Psoas muscle (tissue), 8 donors: ENCODE results near the gene CDHR2. TPM values are rescaled to one million over a fixed set of nuclear protein-coding genes. Genes with fewer than 3 reads are reported as not detected.
A peak's percentile ranks its signal among the peaks of the same experiment; 100 is the strongest.
"Not testable (repeated sequence)": the region's sequence is repeated elsewhere in the genome, so short reads cannot be mapped to it uniquely, and the experiment has no call there.

Experiments used
- ATAC-seq, 4 donors: fragments of 200-7000 bp; cut with Tn5 transposase; one replicate each; pipeline ENCODE4 v1.9.1; 2020; ENCODE audit warnings: moderate library complexity in 3 of 4, mild to moderate bottlenecking in 2 of 4
- DNase-seq, 2 donors: peaks; one replicate each; pipeline ENCODE4 v3.0.0-alpha.2; 2020
- H3K27ac ChIP-seq: fragments of 200-600 bp; one replicate; pipeline ENCODE4 v1.8.0; 2022
- H3K27me3 ChIP-seq, 3 donors: fragments of 200-600 bp in 1 of 3; one replicate each; pipeline versions ENCODE4 v1.6.1 to v1.8.0; 2013 to 2022; ENCODE audit warnings: low read length in 2 of 3, mild to moderate bottlenecking in 2 of 3, moderate library complexity in 1 of 3; ENCODE audit not compliant: insufficient read depth in 3 of 3
- H3K36me3 ChIP-seq, 2 donors: fragments of 200-600 bp in 1 of 2; one replicate each; pipeline versions ENCODE4 v1.6.1 to v1.8.0; 2013 to 2022; ENCODE audit warnings: low read depth in 1 of 2, mild to moderate bottlenecking in 1 of 2, moderate library complexity in 1 of 2; ENCODE audit not compliant: insufficient read depth in 1 of 2
- H3K4me1 ChIP-seq: fragments of 200-600 bp; one replicate; pipeline ENCODE4 v1.8.0; 2022
- H3K4me3 ChIP-seq: fragments of 200-600 bp; one replicate; pipeline ENCODE4 v1.8.0; 2022; ENCODE audit warnings: mild to moderate bottlenecking
- H3K9me3 ChIP-seq: fragments of 200-600 bp; one replicate; pipeline ENCODE4 v1.8.0; 2022
- CTCF ChIP-seq: fragments of 200-600 bp; IDR thresholded peaks from one replicate; pipeline ENCODE4 v1.8.0; 2022; ENCODE audit warnings: antibody characterized with exemption
- WGBS, 3 donors: extraction: QIAGEN DNeasy Blood & Tissue Kit; methylation state at CpG; one replicate each; pipeline versions ENCODE4 v1.1.6 to v1.1.7; 2013; 5-methylcytosine and 5-hydroxymethylcytosine counted together
- intact Hi-C, 2 donors: fragments of 100-400 bp; cut with DNase I; formaldehyde crosslinking; loops; one replicate each; pipeline versions ENCODE4 v1.11.0 to v1.14.2; 2022
- polyA plus RNA-seq, 3 donors: library from polyadenylated mRNA; stranded (reverse); fragments of 200-250 nt; gene quantifications; one replicate each; pipeline ENCODE4 v1.2.3, GENCODE V29; 2013
- total RNA-seq, 4 donors: library from RNA; stranded (reverse); fragmentation: NEBNext Ultra II Directional in 2 of 4; extraction: Animal tissue kit (Norgen Biotek cat#: 25700) in 2 of 4; gene quantifications; one replicate each; pipeline versions ENCODE4 v1.2.1 to v1.2.4, GENCODE V29; 2021 to 2023
- donor health status: healthy with polysubstance abuse.
- donor health status: DM: no; HTN: no; CAD: no; lungs with moderate emphysema.
- donor health status: Bipolar disorder and iron deficiency.
- donor health status: healthy.
- donor health status: DM: yes; HTN: yes; CAD: no.
- donor health status: DM: no; HTN: no; CAD: no.
- donor health status: DM: no; HTN: no; CAD: no.
- donor health status: DM: yes; HTN: yes; CAD: no.

The CDHR2 gene
- total and polyA plus RNA-seq, 7 donors = 0.03 to 0.30 (median 0.14) TPM; not detected in 3

GRCh38 chr5:176595386-176595943, 46.3 kb downstream of the CDHR2 start:
- Histone ChIP-seq H3K27me3 (peaks cover 0 to 10% (median 5%) of the 10 kb centered on the region in 3 donors), H3K27ac (no peak overlapping the region), H3K4me3 (no peak overlapping the region), H3K36me3 (no peaks in the 10 kb centered on the region), H3K4me1 (no peaks in the 10 kb centered on the region), H3K9me3 (no peaks in the 10 kb centered on the region)
- no peak for DNase-seq
- ATAC-seq = no peak
- 75 to 82% (median 77%) methylated on average over 11 of the region's 11 CpGs for WGBS, 3 donors
- intact Hi-C loops = no loop called here
- TF ChIP-seq CTCF = no peak

- H3K27ac ChIP-seq = no peak overlapping the region
- H3K27me3 ChIP-seq = peaks cover 0 to 10% (median 5%) of the 10 kb centered on the region in 3 donors
- no peaks in the 10 kb centered on the region for H3K9me3 ChIP-seq
- no peaks in the 10 kb centered on the region for H3K4me1 ChIP-seq
- H3K36me3 ChIP-seq = no peaks in the 10 kb centered on the region
- WGBS, 3 donors = 84 to 87% (median 85%) methylated on average over 22 to 23 of the region's 23 CpGs
- DNase-seq (no peak), ATAC-seq (no peak)
- intact Hi-C loops = no loop called here
- TF ChIP-seq CTCF = no peak
- H3K4me3 ChIP-seq = no peak overlapping the region
These were observed 47.0 kb downstream of the CDHR2 start for GRCh38 chr5:176596069-176596644.

GRCh38 chr5:176596689-176597416, 47.7 kb downstream of the CDHR2 start:
- intact Hi-C loops = no loop called here
- Histone ChIP-seq H3K4me3 (peak overlapping the region; percentile 49), H3K4me1 (no peaks in the 10 kb centered on the region), H3K27me3 (peaks cover 0 to 10% (median 5%) of the 10 kb centered on the region in 3 donors), H3K9me3 (no peaks in the 10 kb centered on the region), H3K36me3 (no peaks in the 10 kb centered on the region), H3K27ac (no peak overlapping the region)
- DNase-seq (peak in 1 of 2 donors; percentile 40), ATAC-seq (peak; percentile 69 to 88 (median 78))
- 8 to 16% (median 16%) methylated on average over 52 to 98 of the region's 98 CpGs for WGBS, 3 donors
- TF ChIP-seq CTCF = peak; percentile 29

GRCh38 chr5:176597417-176598389, 48.6 kb downstream of the CDHR2 start:
- TF ChIP-seq CTCF = no peak
- ATAC-seq = no peak
- Histone ChIP-seq H3K9me3 (no peaks in the 10 kb centered on the region), H3K4me1 (no peaks in the 10 kb centered on the region), H3K4me3 (peak overlapping the region; percentile 49), H3K36me3 (no peaks in the 10 kb centered on the region), H3K27me3 (peaks cover 0 to 10% (median 5%) of the 10 kb centered on the region in 3 donors), H3K27ac (no peak overlapping the region)
- intact Hi-C loops = no loop called here
- WGBS, 3 donors = 64 to 70% (median 66%) methylated on average over 41 to 47 of the region's 47 CpGs
- DNase-seq = no peak

- 88 to 92% (median 89%) methylated on average over 19 of the region's 19 CpGs for WGBS, 3 donors
- DNase-seq, ATAC-seq, intact Hi-C loops, H3K27ac ChIP-seq, H3K36me3 ChIP-seq, H3K9me3 ChIP-seq, H3K4me1 ChIP-seq, H3K4me3 ChIP-seq: not testable (repeated sequence)
- H3K27me3 ChIP-seq = peaks cover 0 to 16% (median 5%) of the 10 kb centered on the region in 3 donors
These were observed 50.7 kb downstream of the CDHR2 start for GRCh38 chr5:176599749-176600430.
